ENCODE measurements around the gene ZNF37A.
"Not testable (repeated sequence)": the region's sequence is repeated elsewhere in the genome, so short reads cannot be mapped to it uniquely, and the experiment has no call there.

Gene ZNF37A

DNA sequence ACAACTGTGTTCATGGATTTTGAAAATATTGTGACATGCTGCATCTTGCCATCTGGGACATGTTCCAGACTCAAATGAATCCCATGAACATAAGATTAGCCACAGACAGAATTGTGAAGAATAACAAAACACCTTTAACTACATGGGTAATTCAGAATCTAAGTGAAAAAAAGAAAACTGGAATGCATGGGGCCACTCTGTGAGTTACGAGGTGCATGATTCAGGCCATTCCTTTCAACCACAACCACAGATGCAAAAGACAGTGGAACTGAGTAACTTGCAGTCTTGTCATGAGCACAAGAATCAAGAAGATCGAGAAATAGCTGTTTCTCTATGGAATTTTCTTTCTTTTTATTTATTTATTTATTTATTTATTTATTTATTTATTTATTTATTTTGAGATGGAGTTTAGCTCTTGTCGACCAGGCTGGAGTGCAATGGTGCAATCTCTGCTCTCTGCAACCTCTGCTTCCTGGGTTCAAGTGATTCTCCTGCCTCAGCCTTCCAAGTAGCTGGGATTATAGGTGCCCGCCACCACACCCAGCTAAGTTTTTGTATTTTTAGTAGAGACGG is 56.8 kb downstream of the ZNF37A start:
- not testable (repeated sequence) for DNase-seq

DNA sequence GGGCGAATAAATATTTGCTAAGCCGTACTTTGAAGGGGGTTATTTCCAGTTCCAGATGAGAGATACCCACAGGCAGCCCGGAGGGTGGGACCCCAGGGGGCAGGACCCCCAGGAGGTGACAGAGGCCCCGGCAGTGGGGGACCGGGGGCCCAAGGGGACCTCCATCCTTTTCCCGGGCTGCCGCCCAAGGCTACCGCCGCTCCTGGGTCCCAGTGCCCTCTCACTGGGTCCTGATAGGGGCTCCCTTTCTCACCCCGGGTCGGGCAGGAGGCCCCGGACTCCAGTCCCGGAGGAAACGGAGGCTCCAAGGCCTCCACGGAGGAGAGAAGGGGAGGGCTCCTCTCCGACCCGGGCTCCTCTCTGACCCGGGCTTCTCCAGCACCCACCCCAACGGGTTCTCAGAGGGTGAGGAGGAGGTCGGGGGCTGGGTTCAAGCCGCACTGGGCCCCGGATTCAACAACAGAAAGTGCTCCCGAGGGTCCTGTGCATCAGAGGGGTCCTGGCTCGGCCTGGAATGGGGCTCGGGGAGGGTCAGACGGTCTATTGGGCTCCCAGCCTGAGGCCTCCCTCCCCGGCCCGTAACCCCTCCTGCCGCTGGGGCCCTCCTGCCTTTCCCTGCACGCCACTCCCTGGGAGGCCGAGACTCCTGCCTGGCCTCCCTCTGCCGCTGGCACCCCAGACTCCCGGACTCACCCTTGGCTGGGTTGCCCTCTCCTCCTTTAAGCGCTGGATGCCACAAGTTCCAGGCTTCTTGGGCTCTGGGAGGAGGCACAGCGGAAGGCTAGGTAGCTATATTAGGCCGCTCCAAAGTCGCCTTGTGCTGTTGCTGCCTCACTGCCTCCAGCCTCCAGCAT is 62.5 kb downstream of the ZNF37A start:
- DNase-seq = no peak

DNA sequence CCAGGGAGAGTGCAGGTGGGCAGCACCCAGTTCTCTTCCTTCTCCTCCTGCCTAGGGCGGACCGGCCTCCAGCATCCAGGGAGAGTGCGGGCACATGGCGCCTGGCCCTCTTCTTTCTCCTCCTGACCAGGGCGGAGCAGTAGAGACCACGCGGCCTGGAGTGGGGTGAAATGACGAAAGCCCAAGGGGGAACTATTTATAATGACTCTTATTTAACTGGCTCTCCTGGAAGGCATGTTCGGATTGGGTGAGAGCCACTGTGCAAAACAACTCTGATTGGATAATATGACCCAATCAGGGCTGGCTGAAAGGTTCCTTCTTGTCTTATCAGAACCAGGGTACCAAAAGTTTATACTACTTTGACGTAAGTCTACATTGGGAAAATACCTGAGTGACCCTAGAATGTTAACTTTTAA is 63.1 kb downstream of the ZNF37A start:
- DNase-seq = no peak

DNA sequence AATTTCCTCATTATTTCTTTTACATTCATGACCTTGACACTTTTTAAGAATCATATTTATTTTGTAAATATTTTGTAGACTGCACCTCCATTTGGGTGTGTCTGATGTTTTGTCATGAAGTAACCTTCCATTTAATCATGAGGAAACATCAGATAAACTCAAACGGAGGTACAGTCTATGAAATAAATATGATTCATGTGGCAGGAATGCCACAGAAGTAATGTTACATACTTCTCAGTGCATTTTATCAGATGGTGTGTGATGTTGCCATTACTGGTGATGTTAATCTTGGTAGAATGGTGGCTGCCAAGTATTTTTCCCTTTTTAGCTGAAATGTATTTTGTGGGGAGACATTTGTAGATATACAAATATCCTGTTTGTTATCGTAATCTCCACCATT is 64.9 kb downstream of the ZNF37A start:
- DNase-seq = no peak

DNA sequence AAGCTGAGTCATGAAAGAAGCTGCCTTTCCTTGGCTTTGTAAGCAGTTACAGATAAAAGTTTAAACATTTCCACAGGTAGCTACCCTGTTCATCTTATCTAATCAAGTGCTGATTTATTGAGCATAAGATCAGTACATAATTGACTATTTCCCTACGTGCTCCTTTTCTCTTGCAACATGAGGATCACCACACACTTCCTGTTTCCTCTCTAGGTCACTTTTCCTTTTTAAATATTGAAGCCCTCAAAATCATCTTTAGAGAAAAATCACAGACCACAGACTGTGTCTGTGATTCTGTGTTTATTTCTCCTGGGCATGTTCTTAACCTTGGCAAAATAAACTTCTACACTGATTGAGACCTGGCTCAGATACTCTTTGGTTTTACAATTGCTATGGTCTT is 69.5 kb downstream of the ZNF37A start:
- no peak for DNase-seq

DNA sequence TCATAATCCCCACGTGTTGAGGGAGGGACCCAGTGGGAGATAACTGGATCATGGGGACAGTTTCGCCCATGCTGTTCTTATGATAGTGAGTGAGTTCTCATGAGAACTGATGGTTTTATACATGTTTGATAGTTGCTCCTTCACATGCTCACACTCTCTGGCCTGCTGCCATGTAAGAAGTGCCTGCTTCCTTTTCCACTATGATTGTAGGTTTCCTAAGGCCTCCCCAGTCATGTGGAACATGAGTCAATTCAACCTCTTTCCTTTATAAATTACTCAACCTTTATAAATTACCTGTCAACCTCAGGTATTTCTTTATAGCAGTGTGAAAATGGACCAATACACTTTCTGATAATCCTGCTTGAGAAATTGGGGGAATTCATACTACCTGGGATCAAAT is 80.2 kb downstream of the ZNF37A start:
- DNase-seq = no peak

DNA sequence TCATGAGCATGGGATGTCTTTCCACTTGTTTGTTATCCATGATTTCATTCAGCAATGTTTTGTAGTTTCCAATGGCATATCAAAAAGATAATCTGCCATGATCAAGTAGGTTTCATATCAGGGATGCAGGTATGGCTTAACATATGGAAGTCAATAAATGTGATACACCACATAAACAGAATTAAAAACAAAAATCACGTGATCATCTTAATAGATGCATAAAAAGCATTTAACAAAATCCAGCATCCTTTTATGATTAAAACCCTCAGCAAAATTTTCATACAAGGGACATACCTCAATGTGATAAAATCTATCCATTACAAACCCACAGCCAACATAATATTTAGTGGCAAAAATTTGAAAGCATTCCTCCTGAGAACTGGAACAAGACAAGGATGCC is 90.3 kb downstream of the ZNF37A start:
- no peak for DNase-seq

Measured in stimulated activated CD4-positive, alpha-beta T cell treated with anti-CD3 and anti-CD28 coated beads, Interleukin-15, amount 100 ng/mL, for 24 hours (primary cell).